Measurements from ENCODE around the gene PRMT1. TPM values are rescaled to one million over a fixed set of nuclear protein-coding genes. Genes with fewer than 3 reads are reported as not detected.

Gene PRMT1
- total RNA-seq, 1 experiment from 2014 or later, result 219 TPM

DNA sequence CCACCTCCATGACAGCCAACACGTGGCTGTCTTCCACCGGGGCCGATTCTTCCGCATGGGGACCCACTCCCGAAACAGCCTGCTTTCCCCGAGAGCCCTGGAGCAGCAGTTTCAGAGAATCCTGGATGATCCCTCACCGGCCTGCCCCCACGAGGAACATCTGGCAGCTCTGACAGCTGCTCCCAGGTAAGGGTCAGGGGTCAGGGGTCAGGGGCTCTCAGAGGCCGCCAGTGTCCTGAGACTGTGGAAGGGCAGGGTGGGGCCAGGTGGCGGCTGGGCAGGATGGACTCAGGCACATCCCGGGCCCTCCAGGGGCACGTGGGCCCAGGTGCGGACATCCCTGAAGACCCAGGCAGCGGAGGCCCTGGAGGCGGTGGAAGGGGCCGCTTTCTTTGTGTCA lies 28.8 kb downstream of the PRMT1 start:
- Histone ChIP-seq H3K36me3 (ENCODE audit: control insufficient read depth, insufficient read depth, low read length) (no peaks in the 10 kb centered on the region), H3K4me3 (ENCODE audit: low read depth in 2 of 2, low read length in 2 of 2) (no peak overlapping the region), H3K27me3 (ENCODE audit: control insufficient read depth, insufficient read depth, low read length) (no peaks in the 10 kb centered on the region), H3K9me3 (ENCODE audit: control insufficient read depth, insufficient read depth, low read depth, low read length) (no peaks in the 10 kb centered on the region), H3K27ac (ENCODE audit: low read length) (no peak overlapping the region), H3K4me1 (ENCODE audit: control insufficient read depth, insufficient read depth, low read length) (no peaks in the 10 kb centered on the region)
- ChIA-PET CTCF (no interaction called here), POLR2A (no interaction called here)
- DNase-seq (ENCODE audit: low read depth, low spot score), result no peak
- in situ Hi-C loops (cut with HindIII; ENCODE audit: low pct_unique_long_range_greater_than_20kb, low sequenced_read_pairs), result no loop called here
- no TSS peak for BruUV-seq (replicated peaks)
- TF ChIP-seq POLR2AphosphoS5 (IDR thresholded peaks at IDR 0.05; ENCODE audit: low read depth, low read length), result no peak
- TF ChIP-seq TCF7L2 (IDR thresholded peaks at IDR 0.05; ENCODE audit: low read depth, low read length), result no peak
- TF ChIP-seq, protein P1, sequence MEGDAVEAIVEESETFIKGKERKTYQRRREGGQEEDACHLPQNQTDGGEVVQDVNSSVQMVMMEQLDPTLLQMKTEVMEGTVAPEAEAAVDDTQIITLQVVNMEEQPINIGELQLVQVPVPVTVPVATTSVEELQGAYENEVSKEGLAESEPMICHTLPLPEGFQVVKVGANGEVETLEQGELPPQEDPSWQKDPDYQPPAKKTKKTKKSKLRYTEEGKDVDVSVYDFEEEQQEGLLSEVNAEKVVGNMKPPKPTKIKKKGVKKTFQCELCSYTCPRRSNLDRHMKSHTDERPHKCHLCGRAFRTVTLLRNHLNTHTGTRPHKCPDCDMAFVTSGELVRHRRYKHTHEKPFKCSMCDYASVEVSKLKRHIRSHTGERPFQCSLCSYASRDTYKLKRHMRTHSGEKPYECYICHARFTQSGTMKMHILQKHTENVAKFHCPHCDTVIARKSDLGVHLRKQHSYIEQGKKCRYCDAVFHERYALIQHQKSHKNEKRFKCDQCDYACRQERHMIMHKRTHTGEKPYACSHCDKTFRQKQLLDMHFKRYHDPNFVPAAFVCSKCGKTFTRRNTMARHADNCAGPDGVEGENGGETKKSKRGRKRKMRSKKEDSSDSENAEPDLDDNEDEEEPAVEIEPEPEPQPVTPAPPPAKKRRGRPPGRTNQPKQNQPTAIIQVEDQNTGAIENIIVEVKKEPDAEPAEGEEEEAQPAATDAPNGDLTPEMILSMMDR (IDR thresholded peaks at IDR 0.05), result no peak
- TF ChIP-seq, protein P2, sequence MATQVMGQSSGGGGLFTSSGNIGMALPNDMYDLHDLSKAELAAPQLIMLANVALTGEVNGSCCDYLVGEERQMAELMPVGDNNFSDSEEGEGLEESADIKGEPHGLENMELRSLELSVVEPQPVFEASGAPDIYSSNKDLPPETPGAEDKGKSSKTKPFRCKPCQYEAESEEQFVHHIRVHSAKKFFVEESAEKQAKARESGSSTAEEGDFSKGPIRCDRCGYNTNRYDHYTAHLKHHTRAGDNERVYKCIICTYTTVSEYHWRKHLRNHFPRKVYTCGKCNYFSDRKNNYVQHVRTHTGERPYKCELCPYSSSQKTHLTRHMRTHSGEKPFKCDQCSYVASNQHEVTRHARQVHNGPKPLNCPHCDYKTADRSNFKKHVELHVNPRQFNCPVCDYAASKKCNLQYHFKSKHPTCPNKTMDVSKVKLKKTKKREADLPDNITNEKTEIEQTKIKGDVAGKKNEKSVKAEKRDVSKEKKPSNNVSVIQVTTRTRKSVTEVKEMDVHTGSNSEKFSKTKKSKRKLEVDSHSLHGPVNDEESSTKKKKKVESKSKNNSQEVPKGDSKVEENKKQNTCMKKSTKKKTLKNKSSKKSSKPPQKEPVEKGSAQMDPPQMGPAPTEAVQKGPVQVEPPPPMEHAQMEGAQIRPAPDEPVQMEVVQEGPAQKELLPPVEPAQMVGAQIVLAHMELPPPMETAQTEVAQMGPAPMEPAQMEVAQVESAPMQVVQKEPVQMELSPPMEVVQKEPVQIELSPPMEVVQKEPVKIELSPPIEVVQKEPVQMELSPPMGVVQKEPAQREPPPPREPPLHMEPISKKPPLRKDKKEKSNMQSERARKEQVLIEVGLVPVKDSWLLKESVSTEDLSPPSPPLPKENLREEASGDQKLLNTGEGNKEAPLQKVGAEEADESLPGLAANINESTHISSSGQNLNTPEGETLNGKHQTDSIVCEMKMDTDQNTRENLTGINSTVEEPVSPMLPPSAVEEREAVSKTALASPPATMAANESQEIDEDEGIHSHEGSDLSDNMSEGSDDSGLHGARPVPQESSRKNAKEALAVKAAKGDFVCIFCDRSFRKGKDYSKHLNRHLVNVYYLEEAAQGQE (IDR thresholded peaks at IDR 0.05; ENCODE audit: insufficient read depth in 1 of 2, low read depth in 2 of 2, low read length in 1 of 2), result no peak
- TF ChIP-seq SIN3A (IDR thresholded peaks at IDR 0.05; ENCODE audit: borderline replicate concordance, insufficient read depth, low read depth, low read length), result no peak
- no peak for ATAC-seq
- intact Hi-C loops (cut with micrococcal nuclease; ENCODE audit: unreplicated experiment), result no loop called here

DNA sequence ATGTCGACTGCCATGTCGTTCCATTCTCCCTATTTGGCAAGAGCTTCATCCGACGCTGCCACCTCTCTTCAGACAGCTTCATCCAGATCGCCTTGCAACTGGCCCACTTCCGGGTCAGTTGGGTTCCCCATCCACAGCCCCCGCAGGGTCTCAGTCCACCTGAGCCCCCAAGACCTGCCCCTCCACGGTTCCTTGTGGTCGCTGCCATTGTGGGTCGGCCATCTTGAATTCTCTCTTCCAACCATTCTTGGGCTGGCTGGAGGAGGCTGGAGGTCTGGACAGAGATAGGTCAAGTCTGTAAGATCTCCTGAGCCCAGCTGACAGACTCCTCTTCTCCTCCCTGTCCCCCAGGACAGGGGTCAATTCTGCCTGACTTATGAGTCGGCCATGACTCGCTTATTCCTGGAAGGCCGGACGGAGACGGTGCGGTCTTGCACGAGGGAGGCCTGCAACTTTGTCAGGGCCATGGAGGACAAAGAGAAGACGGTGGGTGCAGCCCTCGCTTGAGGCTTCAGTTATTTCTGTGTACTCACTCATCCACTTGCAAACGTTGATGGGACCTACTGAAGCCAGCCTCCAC lies 33.4 kb downstream of the PRMT1 start:
- DNase-seq (ENCODE audit: low read depth, low spot score) (no peak), ATAC-seq (0 out of 2 replicates have a peak, but pooled peaks have one; percentile 33)
- POLR2A ChIA-PET, result no interaction called here
- Histone ChIP-seq H3K36me3 (ENCODE audit: control insufficient read depth, insufficient read depth, low read length) (no peaks in the 10 kb centered on the region), H3K9me3 (ENCODE audit: control insufficient read depth, insufficient read depth, low read depth, low read length) (no peaks in the 10 kb centered on the region), H3K27ac (ENCODE audit: low read length) (no peak overlapping the region), H3K4me3 (ENCODE audit: low read depth in 2 of 2, low read length in 2 of 2) (no peak overlapping the region), H3K4me1 (ENCODE audit: control insufficient read depth, insufficient read depth, low read length) (no peaks in the 10 kb centered on the region), H3K27me3 (ENCODE audit: control insufficient read depth, insufficient read depth, low read length) (no peaks in the 10 kb centered on the region)
- no TSS peak for BruUV-seq (replicated peaks)
- intact Hi-C loops (cut with micrococcal nuclease; ENCODE audit: unreplicated experiment) (no loop called here), in situ Hi-C loops (cut with HindIII; ENCODE audit: low pct_unique_long_range_greater_than_20kb, low sequenced_read_pairs) (no loop called here)
- CTCF ChIA-PET, result no interaction called here
- TF ChIP-seq SIN3A (IDR thresholded peaks at IDR 0.05; ENCODE audit: borderline replicate concordance, insufficient read depth, low read depth, low read length) (no peak), POLR2AphosphoS5 (IDR thresholded peaks at IDR 0.05; ENCODE audit: low read depth, low read length) (no peak), TCF7L2 (IDR thresholded peaks at IDR 0.05; ENCODE audit: low read depth, low read length) (no peak)
- TF ChIP-seq, protein P1 (IDR thresholded peaks at IDR 0.05), result no peak
- TF ChIP-seq, protein P2 (IDR thresholded peaks at IDR 0.05; ENCODE audit: insufficient read depth in 1 of 2, low read depth in 2 of 2, low read length in 1 of 2), result no peak
